ENCODE results near the gene PRKAG1. TPM values are rescaled to one million over a fixed set of nuclear protein-coding genes. Genes with fewer than 3 reads are reported as not detected.

The PRKAG1 gene
- total RNA-seq, 4 donors from 2014 or later, result 34.1 to 42.2 (median 37.9) TPM

DNA sequence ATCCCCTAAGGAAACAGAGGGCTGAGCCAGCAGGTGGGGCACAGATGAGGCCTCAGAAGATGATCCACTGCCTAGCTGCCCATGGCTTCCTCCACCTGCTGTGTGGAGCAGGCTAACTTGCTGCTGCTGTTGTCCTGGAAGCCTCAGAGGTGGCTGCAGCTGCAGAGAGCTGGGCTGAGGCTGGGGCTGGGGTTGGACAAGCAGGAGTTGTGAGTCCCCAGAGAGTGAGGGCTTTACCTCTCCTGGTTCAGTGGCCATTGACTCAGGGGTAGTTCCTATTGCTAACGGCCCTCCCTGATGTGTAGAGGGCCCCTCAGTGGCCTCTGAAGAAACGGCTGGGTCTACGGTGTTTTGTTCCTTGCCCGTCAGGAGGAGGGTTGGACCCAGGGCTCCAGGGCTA lies 13.7 kb upstream of the PRKAG1 start:
- Histone ChIP-seq H3K4me1 (no peaks in the 10 kb centered on the region), H3K27ac (no peak overlapping the region), H3K27me3 (no peaks in the 10 kb centered on the region), H3K36me3 (peaks cover 0 to 95% (median 0%) of the 10 kb centered on the region in 3 donors), H3K9me3 (no peaks in the 10 kb centered on the region), H3K4me3 (no peak overlapping the region)
- no peak for TF ChIP-seq POLR2A (IDR thresholded peaks at IDR 0.05)
- TF ChIP-seq, protein P1, sequence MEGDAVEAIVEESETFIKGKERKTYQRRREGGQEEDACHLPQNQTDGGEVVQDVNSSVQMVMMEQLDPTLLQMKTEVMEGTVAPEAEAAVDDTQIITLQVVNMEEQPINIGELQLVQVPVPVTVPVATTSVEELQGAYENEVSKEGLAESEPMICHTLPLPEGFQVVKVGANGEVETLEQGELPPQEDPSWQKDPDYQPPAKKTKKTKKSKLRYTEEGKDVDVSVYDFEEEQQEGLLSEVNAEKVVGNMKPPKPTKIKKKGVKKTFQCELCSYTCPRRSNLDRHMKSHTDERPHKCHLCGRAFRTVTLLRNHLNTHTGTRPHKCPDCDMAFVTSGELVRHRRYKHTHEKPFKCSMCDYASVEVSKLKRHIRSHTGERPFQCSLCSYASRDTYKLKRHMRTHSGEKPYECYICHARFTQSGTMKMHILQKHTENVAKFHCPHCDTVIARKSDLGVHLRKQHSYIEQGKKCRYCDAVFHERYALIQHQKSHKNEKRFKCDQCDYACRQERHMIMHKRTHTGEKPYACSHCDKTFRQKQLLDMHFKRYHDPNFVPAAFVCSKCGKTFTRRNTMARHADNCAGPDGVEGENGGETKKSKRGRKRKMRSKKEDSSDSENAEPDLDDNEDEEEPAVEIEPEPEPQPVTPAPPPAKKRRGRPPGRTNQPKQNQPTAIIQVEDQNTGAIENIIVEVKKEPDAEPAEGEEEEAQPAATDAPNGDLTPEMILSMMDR (IDR thresholded peaks at IDR 0.05), result no peak
- peak in 1 of 3 donors; percentile 43 for DNase-seq

DNA sequence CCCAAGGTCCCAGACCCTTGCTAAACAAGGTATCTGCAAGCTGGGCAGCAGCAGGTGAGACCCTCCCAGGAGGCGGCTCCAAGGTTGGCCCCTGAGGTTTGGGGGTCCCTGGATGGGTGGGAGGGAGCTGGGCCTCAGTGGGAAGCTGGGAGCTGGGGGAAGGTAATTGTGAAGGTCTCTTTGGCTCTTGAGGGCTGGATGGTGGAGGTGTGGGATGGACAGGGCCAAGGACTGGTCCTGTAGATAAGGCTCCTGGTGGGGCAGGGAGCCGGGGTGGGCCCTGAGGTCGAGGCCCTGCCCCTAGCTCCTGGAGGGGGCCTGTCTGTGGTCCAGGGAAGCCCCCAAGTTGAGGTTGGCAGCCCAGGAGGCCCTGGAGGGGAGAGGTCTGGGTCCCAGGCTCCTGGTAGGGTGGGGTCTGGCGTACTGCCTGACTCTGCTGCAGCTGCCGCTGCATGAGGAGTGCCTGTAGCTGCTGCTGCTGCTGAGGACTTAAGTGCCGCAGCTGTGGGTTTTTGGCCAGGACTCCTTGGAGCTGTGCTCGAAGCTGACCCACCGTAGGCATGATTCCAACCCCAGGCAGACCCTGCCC lies 13.1 kb upstream of the PRKAG1 start:
- Histone ChIP-seq H3K4me3 (no peak overlapping the region), H3K36me3 (peaks cover 0 to 95% (median 0%) of the 10 kb centered on the region in 3 donors), H3K27ac (no peak overlapping the region), H3K9me3 (no peaks in the 10 kb centered on the region), H3K27me3 (no peaks in the 10 kb centered on the region), H3K4me1 (no peaks in the 10 kb centered on the region)
- no peak for DNase-seq
- TF ChIP-seq, protein P1 (IDR thresholded peaks at IDR 0.05), result no peak
- no peak for TF ChIP-seq POLR2A (IDR thresholded peaks at IDR 0.05)

DNA sequence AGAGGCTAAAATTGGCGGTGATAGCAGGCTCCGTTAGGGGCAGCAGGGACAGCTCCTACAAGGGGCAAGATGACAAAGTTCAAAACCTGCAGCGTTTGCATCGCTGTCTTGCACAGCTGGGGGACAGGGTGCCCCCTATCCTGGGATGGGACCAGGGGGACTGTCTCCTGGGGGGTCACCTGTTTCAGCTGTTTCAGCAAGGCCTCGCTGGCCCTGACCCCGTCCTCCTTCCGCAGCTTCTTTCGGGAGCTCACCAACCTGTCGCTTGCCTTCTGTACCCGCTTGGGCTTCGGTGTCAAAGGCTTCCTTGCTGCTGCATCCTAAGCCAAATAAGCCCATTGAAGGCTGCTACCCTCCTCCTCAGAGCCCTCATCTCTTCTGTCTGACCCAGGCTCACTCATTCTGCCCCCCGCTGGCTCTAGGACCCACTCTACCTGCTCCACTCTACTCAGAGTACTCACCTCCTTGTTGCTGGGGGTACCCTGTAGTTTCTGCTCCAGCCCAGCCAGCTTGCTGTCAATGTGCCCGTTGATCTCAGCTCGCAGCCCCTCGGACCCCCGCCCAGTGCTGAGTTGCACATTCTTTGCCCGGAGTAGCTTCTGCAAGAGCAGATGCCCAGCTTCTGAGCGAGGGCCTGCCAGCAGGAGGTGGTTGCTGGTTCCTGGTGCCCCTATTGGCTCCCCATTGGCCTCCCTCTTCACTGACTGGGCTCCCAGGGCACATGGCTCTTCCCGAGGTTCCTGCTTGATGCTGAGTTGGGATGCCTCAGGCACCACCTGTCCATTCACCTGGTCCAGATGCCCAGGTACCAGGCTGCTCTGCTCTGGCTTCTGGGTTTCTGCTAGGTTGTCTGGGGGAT lies 12.4 kb upstream of the PRKAG1 start:
- no peak overlapping the region for H3K4me3 ChIP-seq
- peak in 1 of 3 donors; percentile 45 for DNase-seq
- no peak overlapping the region for H3K27ac ChIP-seq
- TF ChIP-seq POLR2A (IDR thresholded peaks at IDR 0.05), result no peak
- TF ChIP-seq, protein P1 (IDR thresholded peaks at IDR 0.05), result no peak
- no peaks in the 10 kb centered on the region for H3K27me3 ChIP-seq
- no peaks in the 10 kb centered on the region for H3K4me1 ChIP-seq
- peaks cover 0 to 97% (median 0%) of the 10 kb centered on the region in 3 donors for H3K36me3 ChIP-seq
- H3K9me3 ChIP-seq, result no peaks in the 10 kb centered on the region

DNA sequence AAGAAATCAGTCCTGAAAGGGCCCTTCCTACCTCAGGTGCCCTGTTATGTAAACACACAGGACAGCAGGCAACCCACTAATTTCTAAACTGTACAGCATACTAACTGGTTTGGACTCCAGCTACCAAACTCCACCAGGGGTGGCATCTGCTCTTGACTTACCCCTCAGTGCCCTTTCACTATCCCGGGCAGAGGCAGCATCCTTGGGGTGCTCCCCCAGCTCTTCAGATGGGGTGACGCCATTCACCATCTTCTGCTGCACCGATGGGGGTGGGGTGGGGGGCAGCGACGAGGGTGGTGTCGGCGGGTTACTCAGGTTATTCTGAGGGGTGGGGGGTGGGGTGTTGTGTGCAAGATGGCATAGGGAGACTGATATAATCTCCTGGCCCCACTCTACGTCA lies 11.5 kb upstream of the PRKAG1 start:
- peaks cover 0 to 97% (median 0%) of the 10 kb centered on the region in 3 donors for H3K36me3 ChIP-seq

DNA sequence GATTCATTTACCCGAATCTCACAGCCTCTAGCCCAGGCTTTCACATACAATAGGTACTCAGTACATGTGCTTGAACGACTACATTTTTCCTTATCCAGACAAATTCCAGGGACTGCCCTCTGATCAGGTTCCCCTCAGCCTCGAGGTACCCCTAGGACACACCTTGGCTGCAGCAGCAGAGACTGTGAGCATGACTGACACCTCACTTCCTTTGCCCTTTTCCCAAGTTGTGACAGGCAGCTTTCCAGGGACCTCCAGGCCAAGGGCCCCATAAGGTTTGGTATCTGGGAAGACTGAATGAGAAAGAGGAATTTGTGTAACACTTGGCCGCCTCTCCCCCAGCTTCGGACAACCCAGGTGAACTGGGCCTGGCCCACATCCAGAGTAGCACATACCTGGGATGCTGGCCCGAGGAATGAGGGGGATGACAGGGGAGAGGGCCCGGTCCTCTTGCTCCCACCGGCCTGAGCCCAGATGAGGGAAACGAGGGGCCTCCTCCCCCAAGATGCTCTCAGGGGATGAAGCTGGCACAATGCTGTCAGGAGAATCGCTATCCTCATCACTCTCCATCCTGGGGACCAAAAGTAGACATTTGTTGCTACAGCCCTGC lies 10.2 kb upstream of the PRKAG1 start:
- peaks cover 0 to 97% (median 0%) of the 10 kb centered on the region in 3 donors for H3K36me3 ChIP-seq

More for the DNA sequence above, 11.5 kb upstream of the PRKAG1 start:
- no peak overlapping the region for H3K4me3 ChIP-seq
- no peaks in the 10 kb centered on the region for H3K4me1 ChIP-seq
- no peak for DNase-seq
- TF ChIP-seq, protein P1 (IDR thresholded peaks at IDR 0.05), result no peak
- TF ChIP-seq POLR2A (IDR thresholded peaks at IDR 0.05), result no peak
- no peak overlapping the region for H3K27ac ChIP-seq
- H3K27me3 ChIP-seq, result no peaks in the 10 kb centered on the region
- H3K9me3 ChIP-seq, result no peaks in the 10 kb centered on the region

More for the DNA sequence above, 10.2 kb upstream of the PRKAG1 start:
- H3K4me3 ChIP-seq, result no peak overlapping the region
- H3K27me3 ChIP-seq, result no peaks in the 10 kb centered on the region
- H3K27ac ChIP-seq, result no peak overlapping the region
- no peaks in the 10 kb centered on the region for H3K9me3 ChIP-seq
- no peak for DNase-seq
- no peak for TF ChIP-seq POLR2A (IDR thresholded peaks at IDR 0.05)
- TF ChIP-seq, protein P1 (IDR thresholded peaks at IDR 0.05), result no peak
- H3K4me1 ChIP-seq, result no peaks in the 10 kb centered on the region

All from Peyer's patch (tissue), 4 donors.